GM18867 (cell line): ENCODE data around the gene JAKMIP3.

Experiments
- ATAC-seq: cut with Tn5 transposase; IDR thresholded peaks from one replicate; pipeline ENCODE4 v1.9.1; 2021; ENCODE audit warnings: mild to moderate bottlenecking, moderate library complexity; ENCODE audit not compliant: unreplicated experiment

Gene JAKMIP3

GRCh38 chr10:132097609-132098377 is 32.0 kb downstream of the JAKMIP3 start:
- ATAC-seq = no peak

GRCh38 chr10:132098539-132099388 is 33.0 kb downstream of the JAKMIP3 start:
- ATAC-seq = no peak

GRCh38 chr10:132099389-132100090 is 33.8 kb downstream of the JAKMIP3 start:
- ATAC-seq = no peak

GRCh38 chr10:132100091-132100481 is 34.3 kb downstream of the JAKMIP3 start:
- no peak for ATAC-seq

GRCh38 chr10:132100556-132101349 is 35.0 kb downstream of the JAKMIP3 start:
- no peak for ATAC-seq

GRCh38 chr10:132101529-132101928 is 35.8 kb downstream of the JAKMIP3 start:
- ATAC-seq = no peak

- no peak for ATAC-seq
Measured at GRCh38 chr10:132102071-132102716, 36.4 kb downstream of the JAKMIP3 start.

- no peak for ATAC-seq
Measured at GRCh38 chr10:132102717-132103110, 37.0 kb downstream of the JAKMIP3 start.

- ATAC-seq = no peak
Measured at GRCh38 chr10:132103116-132103910, 37.6 kb downstream of the JAKMIP3 start.

- ATAC-seq = no peak
Measured at GRCh38 chr10:132104062-132104461, 38.3 kb downstream of the JAKMIP3 start.

GRCh38 chr10:132104471-132105301 is 38.9 kb downstream of the JAKMIP3 start:
- no peak for ATAC-seq

- no peak for ATAC-seq
Measured at GRCh38 chr10:132105302-132105995, 39.7 kb downstream of the JAKMIP3 start.

- ATAC-seq = no peak
Measured at GRCh38 chr10:132106431-132106830, 40.7 kb downstream of the JAKMIP3 start.

- ATAC-seq = no peak
Measured at GRCh38 chr10:132107186-132107948, 41.6 kb downstream of the JAKMIP3 start.

GRCh38 chr10:132107949-132108877 is 42.5 kb downstream of the JAKMIP3 start:
- ATAC-seq = no peak
